Measurements from ENCODE around the gene NCK2.

DNA sequence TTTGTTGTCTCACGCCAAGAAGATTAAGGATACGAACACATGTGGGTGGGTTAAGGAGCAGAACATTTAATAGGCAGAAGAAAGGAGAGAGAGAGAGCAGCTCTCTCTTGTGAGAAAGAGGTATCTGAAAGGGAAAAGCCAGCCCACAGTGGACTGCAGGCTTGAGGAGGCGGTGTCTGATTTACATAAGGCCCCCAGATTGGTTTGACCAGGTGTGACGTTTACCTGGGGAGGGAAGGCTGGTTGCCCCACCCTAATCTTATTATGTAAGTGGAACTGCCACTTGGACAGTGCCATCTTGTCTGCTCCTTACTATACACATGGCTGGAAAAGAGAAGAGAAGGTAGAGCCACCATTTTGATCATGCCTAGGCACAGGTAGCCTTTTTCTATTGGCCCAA is 189.2 kb downstream of the NCK2 start:
- TF ChIP-seq POLR2A (IDR thresholded peaks at IDR 0.05) (no peak), POLR2AphosphoS5 (IDR thresholded peaks at IDR 0.05) (no peak)
- TF ChIP-seq, protein P1, sequence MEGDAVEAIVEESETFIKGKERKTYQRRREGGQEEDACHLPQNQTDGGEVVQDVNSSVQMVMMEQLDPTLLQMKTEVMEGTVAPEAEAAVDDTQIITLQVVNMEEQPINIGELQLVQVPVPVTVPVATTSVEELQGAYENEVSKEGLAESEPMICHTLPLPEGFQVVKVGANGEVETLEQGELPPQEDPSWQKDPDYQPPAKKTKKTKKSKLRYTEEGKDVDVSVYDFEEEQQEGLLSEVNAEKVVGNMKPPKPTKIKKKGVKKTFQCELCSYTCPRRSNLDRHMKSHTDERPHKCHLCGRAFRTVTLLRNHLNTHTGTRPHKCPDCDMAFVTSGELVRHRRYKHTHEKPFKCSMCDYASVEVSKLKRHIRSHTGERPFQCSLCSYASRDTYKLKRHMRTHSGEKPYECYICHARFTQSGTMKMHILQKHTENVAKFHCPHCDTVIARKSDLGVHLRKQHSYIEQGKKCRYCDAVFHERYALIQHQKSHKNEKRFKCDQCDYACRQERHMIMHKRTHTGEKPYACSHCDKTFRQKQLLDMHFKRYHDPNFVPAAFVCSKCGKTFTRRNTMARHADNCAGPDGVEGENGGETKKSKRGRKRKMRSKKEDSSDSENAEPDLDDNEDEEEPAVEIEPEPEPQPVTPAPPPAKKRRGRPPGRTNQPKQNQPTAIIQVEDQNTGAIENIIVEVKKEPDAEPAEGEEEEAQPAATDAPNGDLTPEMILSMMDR (IDR thresholded peaks at IDR 0.05): no peak

All from prostate gland (tissue), 2 donors.